PC-3 (cell line): ENCODE results near the gene MAPK12. TPM values are rescaled to one million over a fixed set of nuclear protein-coding genes. Genes with fewer than 3 reads are reported as not detected.
A peak's percentile ranks its signal among the peaks of the same experiment; 100 is the strongest.

Source experiments
- ATAC-seq: fragments of 200-7000 bp; cut with Tn5 transposase; 2 replicates; pipeline ENCODE4 v1.9.1; 2020; ENCODE audit warnings: mild to moderate bottlenecking, moderate library complexity
- BruUV-seq: library from RNA; stranded (reverse); fragments of 400-500 nt; replicated peaks from 2 replicates; lab custom pipeline; 2021; lab: Mats Ljungman, UMichigan
- CTCF ChIA-PET: fragments of 300-600 bp; sonication (Branson Sonifier 250); formaldehyde crosslinking; loops from one replicate; lab custom pipeline; 2022; ENCODE audit warnings: antibody characterized with exemption; lab: Charles Lee
- POLR2A ChIA-PET: fragments of 300-600 bp; sonication (Branson Sonifier 250); formaldehyde crosslinking; loops from one replicate; lab custom pipeline; 2022; ENCODE audit warnings: antibody characterized with exemption; ENCODE audit not compliant: unreplicated experiment; lab: Charles Lee
- DNase-seq: peaks from one replicate; pipeline ENCODE4 v3.0.0-alpha.2; 2015
- H2AFZ ChIP-seq: fragments of 300-600 bp; sonication (generic); 2 replicates; pipeline ENCODE4 v1.6.0; 2016; ENCODE audit warnings: antibody characterized with exemption, low read length
- H3F3A ChIP-seq: fragments of 300-600 bp; sonication (generic); one replicate; pipeline ENCODE4 v1.6.0; 2017; ENCODE audit warnings: antibody characterized with exemption, low read length, control low read depth, mild to moderate bottlenecking; ENCODE audit not compliant: unreplicated experiment
- H3K27ac ChIP-seq: fragments of 300-600 bp; sonication (generic); 2 replicates; pipeline ENCODE4 v1.5.1; 2016; ENCODE audit warnings: mild to moderate bottlenecking, low read length
- H3K27me3 ChIP-seq: fragments of 300-600 bp; sonication (generic); 2 replicates; pipeline ENCODE4 v1.6.1; 2016; ENCODE audit warnings: low read length, mixed read lengths
- H3K36me3 ChIP-seq: fragments of 300-600 bp; sonication (generic); 2 replicates; pipeline ENCODE4 v1.6.1; 2016; ENCODE audit warnings: low read depth, mixed run types, low read length, mixed read lengths
- H3K4me1 ChIP-seq: fragments of 300-600 bp; sonication (generic); 2 replicates; pipeline ENCODE4 v1.5.1; 2016; ENCODE audit warnings: low read length; ENCODE audit not compliant: insufficient read depth
- H3K4me2 ChIP-seq: fragments of 300-600 bp; sonication (generic); 2 replicates; pipeline ENCODE4 v1.6.0; 2016; ENCODE audit warnings: low read length
- H3K4me3 ChIP-seq: fragments of 300-600 bp; sonication (generic); 2 replicates; pipeline ENCODE4 v1.5.1; 2016; ENCODE audit warnings: mild to moderate bottlenecking, low read length, mixed read lengths
- H3K79me2 ChIP-seq: fragments of 300-600 bp; sonication (generic); 2 replicates; pipeline ENCODE4 v1.6.1; 2017; ENCODE audit warnings: low read length, mixed read lengths
- H3K9ac ChIP-seq: fragments of 300-600 bp; sonication (generic); 2 replicates; pipeline ENCODE4 v1.6.0; 2016; ENCODE audit warnings: mild to moderate bottlenecking, low read length
- H3K9me2 ChIP-seq: fragments of 300-600 bp; sonication (generic); replicated peaks from 2 replicates; pipeline ENCODE4 v1.6.1; 2016; ENCODE audit warnings: mixed run types, low read length, mixed read lengths
- H3K9me3 ChIP-seq: fragments of 300-600 bp; sonication (generic); 2 replicates; pipeline ENCODE4 v1.6.1; 2016; ENCODE audit warnings: low read length, mixed read lengths
- H4K20me1 ChIP-seq: fragments of 300-600 bp; sonication (generic); 2 replicates; pipeline ENCODE4 v1.6.1; 2016; ENCODE audit warnings: low read length, mixed read lengths
- EZH2 ChIP-seq: fragments of 300-600 bp; sonication (generic); IDR thresholded peaks from one replicate; pipeline ENCODE4 v1.6.1; 2017; ENCODE audit warnings: antibody characterized with exemption, mild to moderate bottlenecking, low read length; ENCODE audit not compliant: unreplicated experiment
- EZH2phosphoT487 ChIP-seq: fragments of 300-600 bp; sonication (generic); IDR thresholded peaks from 2 replicates; pipeline ENCODE4 v1.6.1; 2018; ENCODE audit warnings: mild to moderate bottlenecking, antibody characterized with exemption, low read length, borderline replicate concordance
- intact Hi-C: fragments of 100-400 bp; cut with micrococcal nuclease; formaldehyde crosslinking; loops from 2 replicates; pipeline ENCODE4 v1.9.0; 2023
- total RNA-seq: library from RNA; depleted of rRNA; stranded (reverse); fragments of >200 nt; gene quantifications from 2 replicates; pipeline ENCODE4 v1.2.3, GENCODE V29; 2014
- TF ChIP-seq, protein P1 (sequence below): fragments of 300-600 bp; sonication (generic); conservative IDR thresholded peaks from 2 replicates; pipeline ENCODE4 v1.5.1; 2017; ENCODE audit warnings: antibody characterized with exemption, low read depth, mild to moderate bottlenecking, low read length

Gene MAPK12
- total RNA-seq, 1 experiment from 2014 or later, result 22.4 TPM

DNA sequence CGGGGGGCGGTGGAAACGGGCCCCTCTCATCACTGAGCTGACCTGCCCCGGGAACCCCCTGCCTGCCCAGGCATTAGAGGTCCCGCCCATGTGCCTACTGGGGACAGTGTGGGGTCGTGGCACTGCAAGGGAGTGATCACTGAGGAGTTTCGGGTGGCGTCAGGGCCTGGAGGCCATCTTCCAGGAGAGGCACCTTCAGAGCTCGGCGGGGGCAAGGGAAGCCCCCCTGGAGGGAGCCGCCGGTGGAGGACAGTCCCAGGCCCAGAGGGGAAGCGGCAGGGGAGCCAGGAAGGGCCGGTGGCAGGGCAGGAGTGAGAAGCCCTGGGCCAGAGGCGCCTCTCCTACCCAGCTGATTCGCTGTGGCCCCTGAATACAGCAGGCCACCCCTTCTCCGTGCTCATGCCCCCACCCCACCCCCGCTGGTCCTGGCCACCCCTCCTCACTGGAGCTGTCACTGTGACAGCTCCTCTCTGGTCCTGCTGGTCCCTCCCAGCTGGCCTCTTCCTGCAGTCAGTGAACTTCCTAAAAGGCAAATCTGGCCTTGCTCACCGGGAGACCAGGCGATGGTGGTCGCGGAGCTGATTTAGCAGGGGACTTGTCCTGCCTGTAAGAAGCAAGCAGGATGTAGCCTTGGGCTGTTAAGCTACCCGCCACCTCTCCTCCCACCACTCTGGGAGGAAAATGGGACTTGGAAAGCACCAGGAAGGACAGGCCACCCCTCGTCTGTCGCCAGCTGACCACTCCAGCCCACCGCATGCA lies 10.7 kb upstream of the MAPK12 start:
- intact Hi-C loops, result loop anchor here (5.0 kb wide), 1 partner anchor 70 kb away; the partner anchor contains the start of gene PPP6R2
- H3K9me2 ChIP-seq, result no peaks in the 10 kb centered on the region
- TF ChIP-seq EZH2phosphoT487 (no peak), EZH2 (no peak)
- TF ChIP-seq, protein P1, sequence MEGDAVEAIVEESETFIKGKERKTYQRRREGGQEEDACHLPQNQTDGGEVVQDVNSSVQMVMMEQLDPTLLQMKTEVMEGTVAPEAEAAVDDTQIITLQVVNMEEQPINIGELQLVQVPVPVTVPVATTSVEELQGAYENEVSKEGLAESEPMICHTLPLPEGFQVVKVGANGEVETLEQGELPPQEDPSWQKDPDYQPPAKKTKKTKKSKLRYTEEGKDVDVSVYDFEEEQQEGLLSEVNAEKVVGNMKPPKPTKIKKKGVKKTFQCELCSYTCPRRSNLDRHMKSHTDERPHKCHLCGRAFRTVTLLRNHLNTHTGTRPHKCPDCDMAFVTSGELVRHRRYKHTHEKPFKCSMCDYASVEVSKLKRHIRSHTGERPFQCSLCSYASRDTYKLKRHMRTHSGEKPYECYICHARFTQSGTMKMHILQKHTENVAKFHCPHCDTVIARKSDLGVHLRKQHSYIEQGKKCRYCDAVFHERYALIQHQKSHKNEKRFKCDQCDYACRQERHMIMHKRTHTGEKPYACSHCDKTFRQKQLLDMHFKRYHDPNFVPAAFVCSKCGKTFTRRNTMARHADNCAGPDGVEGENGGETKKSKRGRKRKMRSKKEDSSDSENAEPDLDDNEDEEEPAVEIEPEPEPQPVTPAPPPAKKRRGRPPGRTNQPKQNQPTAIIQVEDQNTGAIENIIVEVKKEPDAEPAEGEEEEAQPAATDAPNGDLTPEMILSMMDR, result no peak
- CTCF ChIA-PET, result no interaction called here
- H3K79me2 ChIP-seq, result no peaks in the 10 kb centered on the region
- no peak overlapping the region for H3K27ac ChIP-seq
- POLR2A ChIA-PET, result no interaction called here
- no peak overlapping the region for H2AFZ ChIP-seq
- ATAC-seq (no peak), DNase-seq (no peak)
- no peak overlapping the region for H3K4me2 ChIP-seq
- peaks cover 21% of the 10 kb centered on the region for H3K36me3 ChIP-seq
- no TSS peak for BruUV-seq
- H3F3A ChIP-seq, result no peaks in the 10 kb centered on the region
- peaks cover 11% of the 10 kb centered on the region for H3K4me1 ChIP-seq
- H3K27me3 ChIP-seq, result no peaks in the 10 kb centered on the region
- H3K4me3 ChIP-seq, result no peak overlapping the region
- no peak overlapping the region for H3K9ac ChIP-seq
- H3K9me3 ChIP-seq, result no peaks in the 10 kb centered on the region
- H4K20me1 ChIP-seq, result no peaks in the 10 kb centered on the region

DNA sequence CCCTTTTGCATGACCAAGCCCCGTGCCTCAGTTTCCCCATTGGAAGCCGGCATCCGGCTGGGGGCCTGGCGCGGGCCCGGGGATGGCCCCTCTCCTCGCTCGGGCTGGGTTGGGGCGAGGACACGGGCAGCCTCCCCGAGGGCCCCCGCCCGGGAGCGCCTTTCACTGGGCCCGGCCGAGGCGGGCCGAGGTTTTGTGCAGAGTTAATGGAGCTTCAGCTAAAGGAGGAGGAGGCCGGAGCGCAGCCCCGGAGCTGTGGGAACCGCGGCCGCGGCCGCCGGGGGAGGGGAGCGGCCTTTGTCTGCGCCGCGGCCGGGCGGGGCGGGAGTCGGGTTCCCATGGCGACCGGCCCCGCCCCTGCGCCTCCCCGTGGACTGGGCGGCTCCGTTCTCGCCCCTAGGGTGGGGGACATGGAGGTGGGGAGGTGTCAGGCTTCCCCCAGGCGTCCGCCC lies 10.1 kb upstream of the MAPK12 start:
- Histone ChIP-seq H3K4me1 (peaks cover 11% of the 10 kb centered on the region), H3K36me3 (peaks cover 14% of the 10 kb centered on the region), H3K4me2 (peak overlapping the region; percentile 95), H3K9ac (no peak overlapping the region), H3K4me3 (peak overlapping the region; percentile 68), H3K27me3 (no peaks in the 10 kb centered on the region), H3K9me2 (no peaks in the 10 kb centered on the region), H2AFZ (no peak overlapping the region), H3K27ac (no peak overlapping the region), H3K9me3 (no peaks in the 10 kb centered on the region), H3F3A (no peaks in the 10 kb centered on the region), H3K79me2 (no peaks in the 10 kb centered on the region), H4K20me1 (no peaks in the 10 kb centered on the region)
- ChIA-PET POLR2A (no interaction called here), CTCF (interaction anchor here (0.6 kb wide), 1 partner anchor 19 kb away, joined by 16 read pairs; no protein-coding TSS in a partner anchor)
- peak; percentile 56 for DNase-seq
- intact Hi-C loops, result loop anchor here (5.0 kb wide), 1 partner anchor 71 kb away; the partner anchor contains the start of gene PPP6R2
- TF ChIP-seq EZH2, result no peak
- TF ChIP-seq, protein P1, result no peak
- TF ChIP-seq EZH2phosphoT487, result no peak
- BruUV-seq, result no TSS peak
- peak; percentile 31 for ATAC-seq
